ENCODE data around the gene CDH13. TPM values are rescaled to one million over a fixed set of nuclear protein-coding genes. Genes with fewer than 3 reads are reported as not detected.

CDH13 gene
- total and polyA plus RNA-seq, 2 donors (not counting 3 experiments of a cell fraction or from before 2014, with no cell fraction given), result 96.6 to 124 TPM

DNA sequence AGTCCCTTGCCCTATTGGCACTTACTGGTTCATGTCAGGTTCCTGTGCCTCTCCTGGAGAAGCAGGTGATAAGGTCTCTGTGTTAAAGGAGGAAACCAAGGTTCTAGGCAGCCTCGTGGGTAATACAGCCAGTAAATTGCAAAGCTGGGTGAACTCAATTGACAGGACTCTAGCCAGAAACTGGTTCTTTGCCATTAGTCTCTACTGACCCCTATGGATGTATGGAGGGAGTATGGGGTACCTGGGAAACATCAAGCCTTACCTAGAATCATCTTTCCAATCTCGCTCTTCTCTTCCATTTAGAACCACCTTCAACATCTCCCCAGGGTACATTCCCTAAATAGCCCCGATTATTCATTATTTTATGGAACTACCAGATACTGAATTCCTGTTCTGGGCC lies 169.3 kb downstream of the CDH13 start:
- no peaks in the 10 kb centered on the region for H3K4me1 ChIP-seq (ENCODE audit: control insufficient read depth, extremely low read depth, insufficient read depth, low read length)
- FAIRE-seq (no peak), DNase-seq (ENCODE audit: low read depth, low spot score) (no peak)
- H2AFZ ChIP-seq (ENCODE audit: low read depth, low read length), result no peak overlapping the region
- H3K9me1 ChIP-seq (replicated peaks; ENCODE audit: control insufficient read depth, extremely low read depth, insufficient read depth, low read length), result no peaks in the 10 kb centered on the region
- no peaks in the 10 kb centered on the region for H3K79me2 ChIP-seq (ENCODE audit: control insufficient read depth, insufficient read depth, low read length)
- POLR2A ChIA-PET, result no interaction called here
- H3K4me2 ChIP-seq (ENCODE audit: insufficient read depth, low read length), result no peak overlapping the region
- H3K27ac ChIP-seq (ENCODE audit: insufficient read depth, low read depth, low read length), result no peak overlapping the region
- TF ChIP-seq POLR2AphosphoS5 (IDR thresholded peaks at IDR 0.05; ENCODE audit: insufficient read depth, low read depth, low read length), result no peak
- TF ChIP-seq FOS (IDR thresholded peaks at IDR 0.05; ENCODE audit: borderline replicate concordance, insufficient read depth, low read length), result no peak
- TF ChIP-seq JUN (IDR thresholded peaks at IDR 0.05; ENCODE audit: borderline replicate concordance, insufficient read depth, insufficient read length, low read depth), result no peak
- TF ChIP-seq, protein P1, sequence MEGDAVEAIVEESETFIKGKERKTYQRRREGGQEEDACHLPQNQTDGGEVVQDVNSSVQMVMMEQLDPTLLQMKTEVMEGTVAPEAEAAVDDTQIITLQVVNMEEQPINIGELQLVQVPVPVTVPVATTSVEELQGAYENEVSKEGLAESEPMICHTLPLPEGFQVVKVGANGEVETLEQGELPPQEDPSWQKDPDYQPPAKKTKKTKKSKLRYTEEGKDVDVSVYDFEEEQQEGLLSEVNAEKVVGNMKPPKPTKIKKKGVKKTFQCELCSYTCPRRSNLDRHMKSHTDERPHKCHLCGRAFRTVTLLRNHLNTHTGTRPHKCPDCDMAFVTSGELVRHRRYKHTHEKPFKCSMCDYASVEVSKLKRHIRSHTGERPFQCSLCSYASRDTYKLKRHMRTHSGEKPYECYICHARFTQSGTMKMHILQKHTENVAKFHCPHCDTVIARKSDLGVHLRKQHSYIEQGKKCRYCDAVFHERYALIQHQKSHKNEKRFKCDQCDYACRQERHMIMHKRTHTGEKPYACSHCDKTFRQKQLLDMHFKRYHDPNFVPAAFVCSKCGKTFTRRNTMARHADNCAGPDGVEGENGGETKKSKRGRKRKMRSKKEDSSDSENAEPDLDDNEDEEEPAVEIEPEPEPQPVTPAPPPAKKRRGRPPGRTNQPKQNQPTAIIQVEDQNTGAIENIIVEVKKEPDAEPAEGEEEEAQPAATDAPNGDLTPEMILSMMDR (IDR thresholded peaks at IDR 0.05; ENCODE audit: extremely low read depth in 1 of 2, insufficient read depth in 1 of 2, low read depth in 1 of 2, low read length in 2 of 2), result no peak
- TF ChIP-seq POLR2A (IDR thresholded peaks at IDR 0.05; ENCODE audit: low read depth, low read length), result no peak
- no peak for TF ChIP-seq GATA2 (IDR thresholded peaks at IDR 0.05; ENCODE audit: insufficient read depth, insufficient read length, low read depth, low read length)
- TF ChIP-seq, protein P2, sequence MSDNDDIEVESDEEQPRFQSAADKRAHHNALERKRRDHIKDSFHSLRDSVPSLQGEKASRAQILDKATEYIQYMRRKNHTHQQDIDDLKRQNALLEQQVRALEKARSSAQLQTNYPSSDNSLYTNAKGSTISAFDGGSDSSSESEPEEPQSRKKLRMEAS (IDR thresholded peaks at IDR 0.05; ENCODE audit: insufficient read depth, insufficient read length), result no peak
- TF ChIP-seq EZH2 (IDR thresholded peaks at IDR 0.05; ENCODE audit: borderline replicate concordance, low read depth, low read length, severe bottlenecking), result no peak
- TF ChIP-seq MYC (IDR thresholded peaks at IDR 0.05; ENCODE audit: low read depth, low read length), result no peak
- no TSS peak for BruUV-seq (replicated peaks)
- H3K4me3 ChIP-seq (replicated peaks in 1 of 3; ENCODE audit: insufficient read depth in 1 of 3, low read depth in 1 of 3, low read length in 3 of 3), result no peak overlapping the region
- CTCF ChIA-PET, result no interaction called here
- dilution Hi-C loops (cut with MboI; ENCODE audit: extremely low pct_ligation_motif_present, low sequenced_read_pairs), result no loop called here
- no peak overlapping the region for H3K9ac ChIP-seq (replicated peaks; ENCODE audit: extremely low read depth, insufficient read depth, low read length)
- intact Hi-C loops (cut with micrococcal nuclease), result no loop called here
- no peaks in the 10 kb centered on the region for H3K9me3 ChIP-seq (replicated peaks; ENCODE audit: control insufficient read depth, insufficient read depth, low read length)
- H3K36me3 ChIP-seq (ENCODE audit: control insufficient read depth in 2 of 2, extremely low read depth in 1 of 2, insufficient read depth in 2 of 2, low read length in 2 of 2), result no peaks in the 10 kb centered on the region
- no peaks in the 10 kb centered on the region for H3K27me3 ChIP-seq (ENCODE audit: control insufficient read depth in 2 of 2, insufficient read depth in 2 of 2, low read length in 2 of 2)
- no peaks in the 10 kb centered on the region for H4K20me1 ChIP-seq (replicated peaks; ENCODE audit: control insufficient read depth, extremely low read depth, insufficient read depth, low read length)

Measured in endothelial cell of umbilical vein (primary cell).